T follicular helper cell (primary cell): ENCODE measurements around the gene PIP5K1B.
"Not testable (repeated sequence)": the region's sequence is repeated elsewhere in the genome, so short reads cannot be mapped to it uniquely, and the experiment has no call there.

ENCODE experiments used
- DNase-seq: peaks from one replicate; pipeline ENCODE4 v3.0.0-alpha.2; 2020; ENCODE audit warnings: low read depth
- total RNA-seq, 2 experiments: gene quantifications; one replicate each; lab custom pipeline; 2026; lab: John Stamatoyannopoulos, UW

Gene PIP5K1B, protein sequence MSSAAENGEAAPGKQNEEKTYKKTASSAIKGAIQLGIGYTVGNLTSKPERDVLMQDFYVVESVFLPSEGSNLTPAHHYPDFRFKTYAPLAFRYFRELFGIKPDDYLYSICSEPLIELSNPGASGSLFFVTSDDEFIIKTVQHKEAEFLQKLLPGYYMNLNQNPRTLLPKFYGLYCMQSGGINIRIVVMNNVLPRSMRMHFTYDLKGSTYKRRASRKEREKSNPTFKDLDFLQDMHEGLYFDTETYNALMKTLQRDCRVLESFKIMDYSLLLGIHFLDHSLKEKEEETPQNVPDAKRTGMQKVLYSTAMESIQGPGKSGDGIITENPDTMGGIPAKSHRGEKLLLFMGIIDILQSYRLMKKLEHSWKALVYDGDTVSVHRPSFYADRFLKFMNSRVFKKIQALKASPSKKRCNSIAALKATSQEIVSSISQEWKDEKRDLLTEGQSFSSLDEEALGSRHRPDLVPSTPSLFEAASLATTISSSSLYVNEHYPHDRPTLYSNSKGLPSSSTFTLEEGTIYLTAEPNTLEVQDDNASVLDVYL
- total RNA-seq, result 0.13 to 0.36 reads per million in 2 experiments

DNA sequence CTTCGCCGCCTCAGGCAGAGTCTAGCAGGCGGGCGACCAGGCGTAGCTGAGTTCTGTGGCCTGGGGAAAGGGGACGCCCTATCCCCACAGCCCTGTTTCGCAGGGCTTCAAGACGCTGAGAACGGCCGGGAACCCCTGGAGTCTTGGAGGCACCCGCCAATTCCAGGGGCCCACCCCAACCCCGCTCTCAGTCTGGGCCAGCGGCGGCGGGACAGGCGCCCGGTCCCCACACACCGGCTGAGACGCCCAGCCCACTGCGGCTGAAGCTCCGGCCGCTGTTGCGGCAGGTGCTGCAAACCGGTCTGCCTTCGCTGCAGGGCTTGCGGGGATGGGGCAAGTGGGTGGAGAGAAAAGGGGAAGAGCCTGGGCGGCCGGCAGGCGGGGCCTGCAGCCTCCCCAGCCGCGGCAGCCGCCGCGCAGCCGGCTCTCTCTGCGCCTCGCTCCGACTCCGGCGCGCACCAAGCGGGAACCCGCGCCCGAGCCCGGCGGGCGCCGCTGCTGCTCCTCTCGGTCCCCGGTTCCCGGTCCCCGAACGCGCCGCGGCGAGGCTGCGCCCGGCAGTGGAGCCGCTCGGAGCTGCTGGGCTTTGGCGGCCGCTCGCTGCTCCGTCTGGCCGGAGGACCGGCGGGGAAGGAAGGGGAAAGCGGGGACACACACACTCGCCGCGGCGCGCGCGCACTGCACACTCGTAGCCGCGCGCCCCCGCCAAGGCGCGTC is at the start of gene PIP5K1B:
TSS of gene PIP5K1B (plus strand) at position 427 of the 717 bp plus-strand sequence. CDS start 117,375 bp downstream, outside the sequence.
- no peak for DNase-seq

DNA sequence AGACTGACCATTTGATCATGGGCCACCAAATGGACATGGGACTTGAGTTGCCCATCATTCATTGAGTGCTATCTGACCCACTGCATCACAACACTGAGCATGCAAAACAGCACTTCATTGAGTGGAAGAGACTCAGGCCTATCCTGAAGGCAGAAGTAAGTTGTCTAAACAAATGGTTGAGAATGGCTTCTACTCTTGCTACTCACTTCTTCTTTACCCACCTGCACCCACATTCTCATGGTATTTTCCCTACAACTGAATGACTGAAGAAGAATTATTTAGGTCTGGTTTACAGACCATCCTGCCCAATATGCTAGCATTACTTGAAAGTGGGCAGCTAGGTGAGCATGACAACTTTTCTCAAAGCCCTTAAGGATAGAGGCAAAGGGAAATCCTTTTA is 41.0 kb upstream of the PIP5K1B start:
- no peak for DNase-seq

DNA sequence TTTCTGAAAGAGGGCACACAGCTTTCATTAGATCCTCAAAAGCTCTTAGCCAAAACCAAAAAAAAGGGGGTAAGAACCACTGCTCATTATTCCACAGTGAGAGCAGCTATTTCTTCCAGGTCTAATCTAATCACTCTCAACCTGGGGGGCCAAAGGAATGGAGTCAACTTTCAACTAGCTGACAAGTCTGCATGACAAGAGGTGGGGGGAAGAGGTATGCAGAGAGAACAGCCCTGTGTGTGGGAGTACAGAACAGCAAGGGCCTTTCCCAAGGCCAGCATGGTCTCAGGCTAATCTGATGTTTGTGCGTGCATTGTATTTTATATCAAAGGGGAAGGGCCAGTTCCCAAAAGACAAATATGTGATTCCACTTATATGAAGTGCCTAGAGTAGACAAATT is 36.9 kb upstream of the PIP5K1B start:
- no peak for DNase-seq

DNA sequence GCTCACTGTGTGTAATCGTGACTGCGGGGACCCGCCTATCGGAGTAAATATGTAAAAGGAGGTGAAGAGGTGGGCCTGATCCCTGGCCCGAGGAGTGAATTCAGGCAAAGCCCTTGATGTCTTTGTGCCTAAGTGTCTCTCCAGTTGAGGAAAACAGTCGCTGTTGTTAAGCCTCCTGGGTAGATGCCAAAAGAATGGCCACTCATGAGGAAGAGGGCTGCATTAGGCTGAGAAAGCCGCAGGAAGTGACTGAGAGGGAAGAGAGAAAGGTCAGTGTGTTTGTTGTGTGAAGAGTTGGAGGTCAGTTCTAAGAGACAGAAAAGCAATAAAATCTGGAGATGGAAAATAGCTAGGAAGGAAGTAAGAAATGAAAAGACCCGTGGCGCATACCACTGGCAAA is 35.8 kb upstream of the PIP5K1B start:
- DNase-seq, result no peak

DNA sequence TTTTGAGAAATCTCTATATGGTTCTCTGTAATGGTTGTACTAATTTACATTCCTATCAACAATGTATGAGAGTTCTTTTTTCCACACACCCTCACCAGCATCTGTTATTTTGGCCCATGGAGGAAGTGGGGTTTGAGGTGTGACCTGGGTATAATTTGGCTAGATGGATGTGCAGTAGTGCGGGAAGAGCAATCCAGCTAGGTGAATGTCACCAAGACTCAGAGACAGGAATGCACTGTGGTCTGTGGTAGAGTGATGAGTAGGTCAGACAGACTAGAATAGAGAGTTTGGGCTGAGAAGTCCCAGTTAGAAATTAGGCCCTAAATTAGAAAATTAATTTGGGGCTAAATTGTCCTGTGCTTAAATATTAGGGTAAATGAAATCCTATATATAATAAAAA is 32.8 kb upstream of the PIP5K1B start:
- no peak for DNase-seq

DNA sequence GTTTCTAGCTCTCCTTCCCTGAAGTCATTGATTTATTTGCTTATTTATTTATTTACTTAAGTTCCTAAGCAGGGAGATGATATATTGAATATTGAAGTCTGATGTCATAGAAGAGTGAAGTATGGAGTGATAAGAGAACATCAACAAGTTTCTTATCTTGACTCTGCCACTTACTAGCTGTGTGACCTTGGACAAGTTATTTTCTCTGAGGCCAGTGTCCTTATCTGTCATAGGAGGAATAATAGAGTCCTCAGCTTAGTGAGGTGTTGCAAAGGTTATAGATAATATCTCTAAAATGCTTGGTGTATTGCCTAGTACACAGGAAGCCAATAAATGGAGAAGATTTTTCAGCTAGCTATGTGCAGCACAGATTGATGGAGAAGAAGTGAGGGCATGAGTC is 32.4 kb upstream of the PIP5K1B start:
- no peak for DNase-seq

DNA sequence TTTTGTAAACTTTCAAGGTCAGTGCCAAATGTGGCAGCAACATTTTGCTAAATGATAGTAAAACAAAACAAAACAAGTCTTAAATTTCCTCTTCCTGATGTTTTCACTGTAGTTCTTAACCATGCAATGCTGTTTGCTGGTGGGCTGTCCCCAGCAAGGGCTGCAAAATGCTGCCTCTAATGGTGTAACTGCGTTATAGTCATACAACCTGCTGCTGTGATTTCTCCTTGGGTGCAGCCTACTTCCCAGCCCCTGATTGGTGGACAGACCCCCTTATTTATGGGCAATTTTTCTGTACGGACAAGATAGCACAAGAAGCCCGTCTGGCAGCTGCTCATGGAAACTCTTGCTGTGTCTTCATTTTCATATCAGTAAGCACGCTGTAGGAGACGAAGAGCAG is 26.6 kb upstream of the PIP5K1B start:
- no peak for DNase-seq

DNA sequence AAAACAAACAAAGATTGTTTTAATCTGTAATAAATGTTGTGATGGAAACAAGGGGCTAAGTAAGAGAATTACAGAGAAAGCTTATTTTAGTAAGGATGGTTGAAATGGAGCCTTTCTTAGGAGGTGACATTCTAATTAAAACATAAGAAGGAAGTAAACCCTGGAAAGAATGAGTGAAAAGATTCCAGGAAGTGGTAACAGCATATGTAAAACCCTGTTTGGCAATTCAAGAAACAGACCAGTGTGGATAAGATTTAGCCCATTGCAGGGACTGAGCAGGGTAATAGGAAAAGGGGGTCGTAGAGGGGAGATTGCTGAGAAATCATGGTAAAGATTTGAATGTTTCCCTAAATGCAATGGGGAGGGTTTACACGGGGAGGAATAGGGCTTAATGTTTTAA is 21.6 kb upstream of the PIP5K1B start:
- DNase-seq, result no peak

DNA sequence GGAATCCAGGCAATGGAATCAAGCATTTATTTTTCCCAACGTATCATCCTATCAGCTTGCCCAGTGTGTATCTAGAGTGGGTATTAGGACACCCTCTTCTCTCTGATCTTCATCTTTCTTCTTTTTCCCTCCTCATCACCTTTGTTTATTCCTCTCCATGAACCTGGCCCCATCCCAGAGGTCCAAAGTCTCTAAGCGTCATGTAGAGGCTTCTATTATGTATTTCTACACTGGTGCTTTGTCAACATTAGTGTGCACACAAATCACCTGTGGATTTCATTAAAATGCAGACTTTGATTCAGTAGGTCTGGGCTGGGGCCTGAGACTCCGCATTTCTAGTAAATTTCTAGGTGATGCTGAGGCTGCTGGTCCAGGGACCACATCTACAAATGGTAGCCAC is 19.8 kb upstream of the PIP5K1B start:
- DNase-seq, result no peak

DNA sequence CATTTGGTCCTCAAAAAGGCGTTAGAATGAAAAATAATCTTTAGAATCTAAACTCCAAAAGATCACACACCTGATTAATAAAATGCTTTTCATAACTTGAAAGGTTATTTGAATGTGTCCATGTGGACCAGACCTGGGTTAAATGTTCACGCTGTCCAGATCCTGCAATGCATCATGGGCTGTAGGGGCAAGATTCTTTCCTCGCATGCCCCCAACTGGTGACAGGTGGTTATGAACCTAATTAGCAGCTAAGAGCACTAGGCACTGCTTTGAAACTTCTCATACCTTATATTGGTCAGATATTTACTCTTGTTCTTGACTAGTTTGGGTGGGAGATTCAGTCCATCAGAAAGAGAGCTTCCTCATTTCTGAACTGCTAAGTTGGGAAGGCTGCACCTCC is 19.3 kb upstream of the PIP5K1B start:
- no peak for DNase-seq

DNA sequence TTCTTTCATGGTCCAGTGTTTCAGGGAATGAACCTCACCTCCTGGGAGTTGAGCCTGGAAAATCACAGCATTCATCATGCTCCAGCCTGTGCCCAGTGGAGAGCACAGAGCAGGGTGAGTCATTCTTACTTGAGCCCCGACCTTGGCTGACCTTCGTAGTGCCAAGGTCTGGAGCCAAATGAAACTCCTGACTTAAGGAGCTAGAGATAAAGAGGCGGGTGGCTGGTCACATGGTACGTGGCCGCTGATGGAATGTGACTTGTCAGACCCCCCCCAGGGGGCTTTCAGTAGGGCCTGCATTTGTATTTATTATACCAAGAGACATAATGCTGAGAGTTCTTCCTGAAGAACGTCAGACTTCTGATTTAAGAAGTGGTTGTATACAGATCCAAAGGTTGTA is 15.0 kb upstream of the PIP5K1B start:
- no peak for DNase-seq

DNA sequence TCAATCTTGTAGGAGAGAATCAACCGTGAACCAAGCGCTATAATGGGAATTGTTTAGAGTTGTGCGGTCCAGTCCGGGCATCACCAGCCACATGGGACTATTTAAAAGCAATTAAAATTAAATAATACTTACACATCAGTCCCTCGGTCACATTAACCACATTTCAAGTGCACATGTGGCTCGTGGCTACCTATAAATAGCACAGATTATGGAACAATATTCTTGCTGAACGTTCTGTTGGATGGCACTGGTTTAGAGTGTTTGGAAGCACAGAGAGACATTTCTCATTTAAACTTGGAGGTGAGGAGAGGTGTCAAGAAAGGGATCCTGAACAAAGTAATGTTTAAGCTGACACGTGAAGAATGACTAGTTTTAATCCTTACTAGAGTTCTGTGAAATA is 12.5 kb upstream of the PIP5K1B start:
- no peak for DNase-seq

DNA sequence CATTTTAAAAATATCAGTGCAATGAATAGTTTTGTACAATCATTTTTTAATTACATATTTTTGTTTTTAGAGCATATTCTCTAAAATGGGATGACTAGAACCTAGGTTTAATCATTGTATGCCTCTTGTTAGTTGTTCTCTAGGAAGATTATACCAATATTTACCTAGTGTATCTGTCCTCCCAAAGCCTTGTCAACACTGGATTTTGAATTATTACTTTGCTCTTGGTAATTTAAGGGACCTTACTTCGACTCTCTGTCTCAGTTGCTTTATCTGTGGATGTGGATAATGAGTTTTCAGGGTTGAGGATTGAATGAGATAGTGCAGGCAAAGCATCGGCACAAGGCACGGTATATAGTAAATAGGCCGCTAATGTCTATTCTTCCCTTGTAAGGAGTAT is 10.9 kb upstream of the PIP5K1B start:
- DNase-seq, result no peak

DNA sequence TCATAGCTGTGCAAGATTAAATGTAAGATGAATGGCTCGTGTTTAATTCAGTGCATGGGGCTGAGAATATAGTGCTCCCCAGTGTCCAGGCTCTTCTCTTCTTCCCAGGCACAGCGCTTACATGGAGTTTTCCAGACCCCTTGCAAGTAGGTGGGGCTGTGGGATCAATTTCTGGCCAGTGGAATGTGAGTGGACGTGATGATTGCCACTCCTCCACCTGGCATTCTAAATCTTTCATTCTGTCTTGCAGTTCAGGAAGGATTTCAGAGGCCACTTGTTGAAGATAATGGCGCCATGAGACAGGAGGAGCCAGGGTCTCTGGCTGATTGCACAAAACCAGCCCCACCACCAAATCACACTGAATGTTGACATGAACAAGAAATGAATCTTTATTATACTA is 7.2 kb upstream of the PIP5K1B start:
- DNase-seq, result no peak

DNA sequence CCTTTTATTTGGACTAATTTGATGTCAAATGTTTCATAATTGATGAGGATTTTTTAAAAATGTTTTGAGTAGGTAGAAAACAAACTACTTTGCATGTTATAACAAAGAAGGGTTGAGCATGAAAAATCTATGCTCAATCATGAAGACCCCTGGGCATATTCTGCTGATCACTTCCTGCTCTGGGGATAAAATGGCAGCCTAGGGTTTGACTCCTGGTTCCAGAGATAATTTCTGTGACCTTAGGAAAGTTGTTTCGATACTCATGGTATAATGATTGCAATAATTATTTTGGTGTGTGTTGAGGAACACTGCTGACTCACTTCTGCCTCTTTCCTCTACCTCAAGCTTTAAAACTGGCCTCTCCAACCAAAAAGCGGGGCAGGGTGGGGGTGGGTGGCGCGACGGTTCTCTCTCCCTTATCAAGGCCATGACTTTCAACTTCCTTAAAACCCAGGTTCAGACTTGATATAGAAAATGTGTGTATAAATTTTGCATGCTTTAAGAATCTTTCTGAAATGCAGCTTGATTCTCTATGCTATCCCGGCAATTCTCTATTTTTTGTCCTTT is 6.0 kb upstream of the PIP5K1B start:
- no peak for DNase-seq

DNA sequence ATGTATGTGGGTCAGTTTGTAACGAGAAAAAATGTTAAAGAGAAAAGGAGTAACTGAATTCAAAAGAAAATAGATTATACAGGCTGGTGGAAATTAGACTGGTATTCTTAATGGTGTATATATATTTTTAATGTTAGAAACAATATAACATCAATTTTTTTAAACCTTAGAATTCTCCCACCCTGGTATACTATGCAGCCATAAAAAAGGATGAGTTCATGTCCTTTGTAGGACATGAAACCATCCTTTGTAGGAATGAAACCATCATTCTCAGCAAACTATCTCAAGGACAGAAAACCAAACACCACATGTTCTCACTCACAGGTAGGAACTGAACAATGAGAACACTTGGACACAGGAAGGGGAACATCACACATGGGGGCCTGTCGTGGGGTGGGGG is 5.4 kb upstream of the PIP5K1B start:
- DNase-seq, result not testable (repeated sequence)

DNA sequence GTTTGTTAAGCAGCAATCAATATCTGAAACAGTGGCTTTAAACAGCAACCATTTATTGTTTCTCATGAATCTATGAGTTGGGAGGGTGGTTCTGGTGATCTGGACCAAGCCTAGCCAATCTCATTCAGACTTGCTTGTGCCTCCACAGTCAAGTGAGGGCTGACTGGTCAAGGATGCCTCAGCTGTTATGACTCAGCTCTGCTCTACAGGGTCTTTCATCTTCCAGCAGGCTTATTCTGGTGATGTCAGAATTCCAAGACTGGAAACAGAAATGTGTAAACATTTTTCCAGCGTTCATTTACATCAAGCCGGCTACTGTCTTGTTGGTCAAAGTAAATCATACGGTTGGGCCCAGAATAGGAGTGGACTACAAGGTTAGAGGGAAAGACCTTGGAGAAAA is 2.5 kb upstream of the PIP5K1B start:
- no peak for DNase-seq

DNA sequence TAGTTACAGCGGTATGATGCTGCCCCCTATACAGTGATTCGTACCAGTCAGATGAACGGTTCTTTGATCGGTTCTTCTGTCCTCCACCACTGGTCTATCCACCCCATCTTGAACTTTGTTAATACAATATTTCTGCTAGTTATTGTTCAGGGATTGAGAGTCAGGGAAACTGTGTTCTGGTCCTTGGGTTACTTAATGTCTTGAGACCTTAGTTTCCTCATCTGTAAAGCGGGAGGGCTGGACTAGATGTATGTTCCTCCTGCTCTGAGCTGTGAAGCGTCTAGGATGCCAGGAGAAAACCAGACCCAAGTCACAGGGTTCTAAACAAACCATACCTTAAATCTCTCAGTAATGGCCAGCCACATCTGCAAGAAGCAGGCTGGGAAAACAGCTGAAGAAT is 1.4 kb upstream of the PIP5K1B start:
- no peak for DNase-seq

DNA sequence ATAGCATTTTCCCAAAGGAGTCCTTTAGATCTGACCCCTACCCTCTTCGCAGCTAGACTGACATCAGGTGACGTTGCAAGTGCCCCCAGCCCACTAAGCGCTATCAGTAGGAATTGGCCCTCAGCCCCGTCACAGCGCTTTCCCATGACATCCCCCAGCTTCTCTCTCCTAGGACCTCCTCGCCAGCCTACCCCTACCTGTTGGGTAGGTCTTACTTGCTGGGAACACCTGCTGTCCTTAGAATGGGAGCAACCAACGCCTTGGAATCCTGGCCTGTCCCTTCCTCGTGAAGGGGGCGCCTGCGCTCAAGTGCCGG is 584 bp upstream of the PIP5K1B start:
- no peak for DNase-seq

DNA sequence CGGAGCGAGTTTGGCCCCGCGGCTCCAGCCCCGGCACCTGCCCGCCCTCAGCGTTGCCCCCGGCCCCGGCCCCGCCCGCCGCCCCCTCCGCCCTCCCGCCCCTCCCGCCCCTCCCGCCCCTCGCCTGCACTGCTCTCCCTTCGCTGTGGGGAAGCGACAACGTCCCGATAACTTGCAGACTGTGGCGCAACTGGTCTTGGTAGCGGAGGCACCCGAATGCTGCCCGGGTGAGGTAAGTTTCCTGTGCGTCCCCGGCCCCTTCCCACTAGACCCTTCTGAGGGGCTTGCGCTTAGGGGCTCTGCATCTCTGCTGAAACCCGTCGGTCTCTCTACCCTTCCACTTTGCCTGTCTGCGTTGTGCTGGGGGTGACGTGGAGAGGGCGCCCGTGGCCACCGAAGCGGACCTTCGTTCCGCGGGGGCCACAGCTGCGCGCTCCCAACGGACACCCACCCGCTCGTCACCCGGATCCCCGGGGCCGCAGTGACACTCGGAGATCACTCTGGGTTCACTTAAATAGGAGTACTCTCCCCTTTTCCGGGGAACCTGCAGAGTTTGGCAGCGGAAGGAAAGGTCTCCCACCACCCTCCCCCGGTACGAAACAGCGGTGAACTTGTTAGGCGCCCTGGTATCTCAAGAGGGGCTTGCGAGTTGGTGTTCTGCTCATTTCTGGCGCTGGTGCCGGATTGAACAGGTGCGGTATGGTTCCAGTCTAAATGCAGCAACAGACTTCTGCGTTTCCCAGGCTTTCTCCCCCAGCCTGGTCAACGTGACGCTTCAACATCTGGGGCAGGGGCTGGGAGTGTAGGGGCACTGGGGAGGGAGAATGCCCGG is 707 bp downstream of the PIP5K1B start:
- DNase-seq, result no peak

DNA sequence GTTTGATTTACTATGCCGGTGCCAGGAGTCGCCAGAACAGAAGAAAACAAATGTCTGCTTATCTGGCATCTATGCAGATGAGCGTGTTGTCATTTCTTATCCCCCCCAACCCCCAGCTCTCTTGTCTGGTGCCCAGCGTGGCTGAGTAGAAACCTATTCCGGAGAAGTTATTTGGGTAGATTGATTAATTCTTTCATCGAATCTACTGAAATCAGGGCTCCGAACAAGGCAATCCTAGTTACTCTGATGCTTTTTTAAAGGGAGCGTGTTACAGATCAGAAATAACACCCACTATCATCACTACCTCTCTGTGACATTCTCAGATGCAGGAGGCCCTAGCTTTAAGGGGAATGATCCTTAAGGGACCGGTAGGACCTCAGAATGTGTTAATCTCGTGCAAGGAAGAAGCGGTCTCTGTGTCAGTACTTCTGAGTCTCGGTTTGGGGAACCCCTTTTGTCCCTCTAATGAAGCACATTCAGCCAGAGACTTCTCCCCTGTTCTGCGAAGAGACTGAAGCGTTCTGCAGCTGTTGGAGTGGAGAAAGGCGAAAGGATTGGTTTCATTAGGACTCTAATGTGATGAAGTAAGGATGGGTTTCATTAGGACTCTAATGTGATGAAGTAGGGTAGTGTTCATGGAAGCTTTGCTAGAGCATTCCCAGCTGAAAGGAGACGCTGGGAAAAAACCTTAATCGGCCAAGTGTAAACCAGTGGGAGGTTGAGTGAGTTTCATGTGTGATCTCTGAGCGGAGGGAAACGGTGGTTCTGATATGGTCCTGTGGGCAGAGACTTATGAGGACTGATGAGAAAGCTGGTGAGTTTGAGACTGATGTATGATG is 1.5 kb downstream of the PIP5K1B start:
- DNase-seq, result no peak
